ENCODE data around the gene PDGFD. TPM values are rescaled to one million over a fixed set of nuclear protein-coding genes. Genes with fewer than 3 reads are reported as not detected.

Gene PDGFD
- total RNA-seq, 1 donor from 2014 or later = 0.49 TPM

- Mint-ChIP-seq H3K27me3 (ENCODE audit: unreplicated experiment) (no peaks in the 10 kb centered on the region), H3K9me3 (ENCODE audit: unreplicated experiment) (peaks cover 1% of the 10 kb centered on the region)
- DNase-seq = no peak
Observed at GRCh38 chr11:104046331-104046730, 117.6 kb downstream of the PDGFD start.

GRCh38 chr11:104043678-104044239 lies 120.2 kb downstream of the PDGFD start:
- Mint-ChIP-seq H3K36me3 (ENCODE audit: unreplicated experiment) (no peaks in the 10 kb centered on the region), H3K4me1 (ENCODE audit: low read depth, unreplicated experiment) (peaks cover 3% of the 10 kb centered on the region), H3K27me3 (ENCODE audit: unreplicated experiment) (no peaks in the 10 kb centered on the region), H3K4me3 (ENCODE audit: unreplicated experiment) (no peak overlapping the region), H3K9me3 (ENCODE audit: unreplicated experiment) (peaks cover 1% of the 10 kb centered on the region), H3K27ac (ENCODE audit: unreplicated experiment) (peak overlapping the region; percentile 65)
- TF ChIP-seq CTCF (IDR thresholded peaks at IDR 0.05; ENCODE audit: partially characterized antibody, unreplicated experiment) = no peak
- DNase-seq = no peak

More at GRCh38 chr11:104046331-104046730, 117.6 kb downstream of the PDGFD start:
- Mint-ChIP-seq H3K27ac (ENCODE audit: unreplicated experiment) (no peak overlapping the region), H3K4me3 (ENCODE audit: unreplicated experiment) (no peak overlapping the region), H3K36me3 (ENCODE audit: unreplicated experiment) (no peaks in the 10 kb centered on the region), H3K4me1 (ENCODE audit: low read depth, unreplicated experiment) (peaks cover 3% of the 10 kb centered on the region)
- no peak for TF ChIP-seq CTCF (IDR thresholded peaks at IDR 0.05; ENCODE audit: partially characterized antibody, unreplicated experiment)

- H3K27ac Mint-ChIP-seq (ENCODE audit: unreplicated experiment) = no peak overlapping the region
- H3K4me3 Mint-ChIP-seq (ENCODE audit: unreplicated experiment) = no peak overlapping the region
- H3K4me1 Mint-ChIP-seq (ENCODE audit: low read depth, unreplicated experiment) = peaks cover 3% of the 10 kb centered on the region
- DNase-seq = no peak
- H3K9me3 Mint-ChIP-seq (ENCODE audit: unreplicated experiment) = peaks cover 1% of the 10 kb centered on the region
- no peaks in the 10 kb centered on the region for H3K27me3 Mint-ChIP-seq (ENCODE audit: unreplicated experiment)
- no peaks in the 10 kb centered on the region for H3K36me3 Mint-ChIP-seq (ENCODE audit: unreplicated experiment)
- no peak for TF ChIP-seq CTCF (IDR thresholded peaks at IDR 0.05; ENCODE audit: partially characterized antibody, unreplicated experiment)
Observed at GRCh38 chr11:104043142-104043541, 120.8 kb downstream of the PDGFD start.

GRCh38 chr11:104041792-104042191 lies 122.2 kb downstream of the PDGFD start:
- no peak for TF ChIP-seq CTCF (IDR thresholded peaks at IDR 0.05; ENCODE audit: partially characterized antibody, unreplicated experiment)
- H3K36me3 Mint-ChIP-seq (ENCODE audit: unreplicated experiment) = no peaks in the 10 kb centered on the region
- no peak overlapping the region for H3K27ac Mint-ChIP-seq (ENCODE audit: unreplicated experiment)
- peaks cover 4% of the 10 kb centered on the region for H3K27me3 Mint-ChIP-seq (ENCODE audit: unreplicated experiment)
- H3K9me3 Mint-ChIP-seq (ENCODE audit: unreplicated experiment) = peaks cover 8% of the 10 kb centered on the region
- H3K4me1 Mint-ChIP-seq (ENCODE audit: low read depth, unreplicated experiment) = peaks cover 3% of the 10 kb centered on the region
- no peak overlapping the region for H3K4me3 Mint-ChIP-seq (ENCODE audit: unreplicated experiment)
- DNase-seq = no peak

- Mint-ChIP-seq H3K27ac (ENCODE audit: unreplicated experiment) (no peak overlapping the region), H3K9me3 (ENCODE audit: unreplicated experiment) (peaks cover 6% of the 10 kb centered on the region), H3K27me3 (ENCODE audit: unreplicated experiment) (peaks cover 4% of the 10 kb centered on the region), H3K4me1 (ENCODE audit: low read depth, unreplicated experiment) (peaks cover 1% of the 10 kb centered on the region), H3K36me3 (ENCODE audit: unreplicated experiment) (no peaks in the 10 kb centered on the region), H3K4me3 (ENCODE audit: unreplicated experiment) (no peak overlapping the region)
- no peak for DNase-seq
- no peak for TF ChIP-seq CTCF (IDR thresholded peaks at IDR 0.05; ENCODE audit: partially characterized antibody, unreplicated experiment)
Observed at GRCh38 chr11:104036995-104037394, 127.0 kb downstream of the PDGFD start.
